C4-2B (cell line): Measurements from ENCODE around the gene MRPL48.

Source experiments
- ZFX ChIP-seq: fragments of 450-650 bp; IDR thresholded peaks from 2 replicates; pipeline ENCODE4 v1.6.1; 2017
- TF ChIP-seq, protein P1 (sequence below): fragments of 450-650 bp; conservative IDR thresholded peaks from 2 replicates; pipeline ENCODE4 v1.5.1; 2017; ENCODE audit warnings: mild to moderate bottlenecking

GRCh38 chr11:73830261-73830660 lies 42.6 kb downstream of the MRPL48 start:
- TF ChIP-seq ZFX, result no peak
- TF ChIP-seq, protein P1, sequence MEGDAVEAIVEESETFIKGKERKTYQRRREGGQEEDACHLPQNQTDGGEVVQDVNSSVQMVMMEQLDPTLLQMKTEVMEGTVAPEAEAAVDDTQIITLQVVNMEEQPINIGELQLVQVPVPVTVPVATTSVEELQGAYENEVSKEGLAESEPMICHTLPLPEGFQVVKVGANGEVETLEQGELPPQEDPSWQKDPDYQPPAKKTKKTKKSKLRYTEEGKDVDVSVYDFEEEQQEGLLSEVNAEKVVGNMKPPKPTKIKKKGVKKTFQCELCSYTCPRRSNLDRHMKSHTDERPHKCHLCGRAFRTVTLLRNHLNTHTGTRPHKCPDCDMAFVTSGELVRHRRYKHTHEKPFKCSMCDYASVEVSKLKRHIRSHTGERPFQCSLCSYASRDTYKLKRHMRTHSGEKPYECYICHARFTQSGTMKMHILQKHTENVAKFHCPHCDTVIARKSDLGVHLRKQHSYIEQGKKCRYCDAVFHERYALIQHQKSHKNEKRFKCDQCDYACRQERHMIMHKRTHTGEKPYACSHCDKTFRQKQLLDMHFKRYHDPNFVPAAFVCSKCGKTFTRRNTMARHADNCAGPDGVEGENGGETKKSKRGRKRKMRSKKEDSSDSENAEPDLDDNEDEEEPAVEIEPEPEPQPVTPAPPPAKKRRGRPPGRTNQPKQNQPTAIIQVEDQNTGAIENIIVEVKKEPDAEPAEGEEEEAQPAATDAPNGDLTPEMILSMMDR, result no peak
